PC-9 (cell line): ENCODE measurements around the gene NFIX.

ENCODE experiments used
- EZH2 ChIP-seq: fragments of 200-600 bp; sonication (generic); IDR thresholded peaks from 2 replicates; pipeline ENCODE4 v1.8.0; 2017; ENCODE audit warnings: antibody characterized with exemption, low read depth
- TF ChIP-seq, protein P1 (sequence below): fragments of 200-600 bp; sonication (generic); conservative IDR thresholded peaks from 2 replicates; pipeline ENCODE4 v1.6.1; 2017; ENCODE audit warnings: mixed run types, antibody characterized with exemption, mild to moderate bottlenecking, moderate library complexity

DNA sequence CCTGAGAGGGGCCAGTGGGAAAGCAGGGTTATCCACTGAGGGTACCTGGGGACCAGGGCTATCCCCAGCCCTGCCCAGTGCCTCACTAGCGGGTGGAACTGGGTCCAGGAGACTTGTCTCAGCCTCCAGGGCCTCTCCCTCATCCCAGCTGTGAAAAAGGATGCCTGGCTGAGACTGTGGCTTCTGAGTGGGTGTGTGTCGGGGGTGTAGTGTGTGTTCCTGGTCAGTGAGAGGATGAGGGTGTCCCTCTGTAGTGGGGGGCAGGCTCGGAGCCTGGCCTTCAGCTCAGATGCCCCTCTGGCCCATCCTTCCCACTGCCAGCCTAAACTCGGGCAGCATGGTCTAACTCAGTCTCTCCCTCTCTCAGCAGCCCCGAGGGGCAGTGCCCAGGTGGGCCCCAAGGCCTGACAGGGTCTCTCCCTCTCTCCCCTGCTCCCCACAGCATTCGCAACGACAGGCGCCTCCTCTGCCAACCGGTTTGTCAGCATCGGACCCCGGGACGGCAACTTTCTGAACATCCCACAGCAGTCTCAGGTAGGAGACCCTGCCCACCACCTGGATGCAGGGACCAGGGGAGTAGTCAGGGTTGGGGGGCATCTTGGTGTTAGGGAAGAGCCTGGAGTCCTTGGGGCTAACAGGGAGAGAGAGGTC lies 94.7 kb downstream of the NFIX start:
- TF ChIP-seq, protein P1, sequence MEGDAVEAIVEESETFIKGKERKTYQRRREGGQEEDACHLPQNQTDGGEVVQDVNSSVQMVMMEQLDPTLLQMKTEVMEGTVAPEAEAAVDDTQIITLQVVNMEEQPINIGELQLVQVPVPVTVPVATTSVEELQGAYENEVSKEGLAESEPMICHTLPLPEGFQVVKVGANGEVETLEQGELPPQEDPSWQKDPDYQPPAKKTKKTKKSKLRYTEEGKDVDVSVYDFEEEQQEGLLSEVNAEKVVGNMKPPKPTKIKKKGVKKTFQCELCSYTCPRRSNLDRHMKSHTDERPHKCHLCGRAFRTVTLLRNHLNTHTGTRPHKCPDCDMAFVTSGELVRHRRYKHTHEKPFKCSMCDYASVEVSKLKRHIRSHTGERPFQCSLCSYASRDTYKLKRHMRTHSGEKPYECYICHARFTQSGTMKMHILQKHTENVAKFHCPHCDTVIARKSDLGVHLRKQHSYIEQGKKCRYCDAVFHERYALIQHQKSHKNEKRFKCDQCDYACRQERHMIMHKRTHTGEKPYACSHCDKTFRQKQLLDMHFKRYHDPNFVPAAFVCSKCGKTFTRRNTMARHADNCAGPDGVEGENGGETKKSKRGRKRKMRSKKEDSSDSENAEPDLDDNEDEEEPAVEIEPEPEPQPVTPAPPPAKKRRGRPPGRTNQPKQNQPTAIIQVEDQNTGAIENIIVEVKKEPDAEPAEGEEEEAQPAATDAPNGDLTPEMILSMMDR: no peak
- no peak for TF ChIP-seq EZH2
